Amniotic stem cell (primary cell): ENCODE results near the gene IGSF8.

Experiments
- DNase-seq: peaks from one replicate; lab custom pipeline; 2025; lab: John Stamatoyannopoulos, UW

IGSF8 gene

GRCh38 chr1:160085686-160086455 lies 12.5 kb downstream of the IGSF8 start:
- DNase-seq: peak; percentile 15

- no peak for DNase-seq
These were observed 13.6 kb downstream of the IGSF8 start for GRCh38 chr1:160084771-160085321.

GRCh38 chr1:160083968-160084770 lies 14.2 kb downstream of the IGSF8 start:
- DNase-seq: no peak

GRCh38 chr1:160082926-160083325 lies 15.5 kb downstream of the IGSF8 start:
- no peak for DNase-seq

- DNase-seq: no peak
These were observed 15.9 kb downstream of the IGSF8 start for GRCh38 chr1:160082487-160082886.

GRCh38 chr1:160081261-160081936 lies 17.0 kb downstream of the IGSF8 start, which contains the start of gene KCNJ9:
TSS of gene KCNJ9 (plus strand) at chr1:160081538. CDS start at chr1:160084031, 2,493 bp downstream.
- no peak for DNase-seq

GRCh38 chr1:160080381-160081100 lies 17.9 kb downstream of the IGSF8 start:
- DNase-seq: no peak

GRCh38 chr1:160079448-160079847 lies 19.0 kb downstream of the IGSF8 start:
- no peak for DNase-seq

GRCh38 chr1:160078512-160079195 lies 19.8 kb downstream of the IGSF8 start:
- no peak for DNase-seq

GRCh38 chr1:160077486-160077885 lies 20.9 kb downstream of the IGSF8 start:
- no peak for DNase-seq

GRCh38 chr1:160076295-160076694 lies 22.1 kb downstream of the IGSF8 start:
- no peak for DNase-seq

GRCh38 chr1:160075836-160076235 lies 22.6 kb downstream of the IGSF8 start:
- no peak for DNase-seq

GRCh38 chr1:160074865-160075264 lies 23.6 kb downstream of the IGSF8 start:
- DNase-seq: no peak

- no peak for DNase-seq
These were observed 27.1 kb downstream of the IGSF8 start for GRCh38 chr1:160071289-160071688.

- no peak for DNase-seq
These were observed 27.9 kb downstream of the IGSF8 start for GRCh38 chr1:160070243-160071163.

- DNase-seq: no peak
These were observed 28.8 kb downstream of the IGSF8 start, which contains the start of gene KCNJ10 for GRCh38 chr1:160069460-160070231. TSS of gene KCNJ10 (minus strand) at chr1:160070160. CDS start at chr1:160042532, 27,628 bp downstream.

- DNase-seq: no peak
These were observed 30.2 kb downstream of the IGSF8 start for GRCh38 chr1:160068225-160068624.

- DNase-seq: no peak
These were observed 31.3 kb downstream of the IGSF8 start for GRCh38 chr1:160066829-160067745.
